ENCODE data around the gene CHRNG. TPM values are rescaled to one million over a fixed set of nuclear protein-coding genes. Genes with fewer than 3 reads are reported as not detected.
"Not testable (repeated sequence)": the region's sequence is repeated elsewhere in the genome, so short reads cannot be mapped to it uniquely, and the experiment has no call there.

The CHRNG gene
- total and polyA plus RNA-seq, 9 donors, result not detected

GRCh38 chr2:232567721-232568120 lies 28.2 kb downstream of the CHRNG start:
- no peak for DNase-seq
- TF ChIP-seq EP300 (IDR thresholded peaks at IDR 0.05) (no peak), POLR2A (IDR thresholded peaks at IDR 0.05) (no peak), CTCF (IDR thresholded peaks at IDR 0.05) (no peak)
- Histone ChIP-seq H3K4me1 (ENCODE audit: insufficient read depth) (no peaks in the 10 kb centered on the region), H3K36me3 (no peaks in the 10 kb centered on the region), H3K4me3 (no peak overlapping the region), H3K27me3 (no peaks in the 10 kb centered on the region), H3K27ac (no peak overlapping the region), H3K9me3 (no peaks in the 10 kb centered on the region)
- intact Hi-C loops (cut with DNase I), result no loop called here

- intact Hi-C loops (cut with DNase I), result no loop called here
- H3K4me3 ChIP-seq, result no peak overlapping the region
- no peaks in the 10 kb centered on the region for H3K4me1 ChIP-seq (ENCODE audit: insufficient read depth)
- H3K27me3 ChIP-seq, result no peaks in the 10 kb centered on the region
- no peaks in the 10 kb centered on the region for H3K36me3 ChIP-seq
- TF ChIP-seq EP300 (IDR thresholded peaks at IDR 0.05), result no peak
- no peak for TF ChIP-seq CTCF (IDR thresholded peaks at IDR 0.05)
- TF ChIP-seq POLR2A (IDR thresholded peaks at IDR 0.05), result no peak
- H3K27ac ChIP-seq, result no peak overlapping the region
- WGBS, 3 donors, result 73 to 77% (median 75%) methylated on average over 5 of the region's 5 CpGs
- no peaks in the 10 kb centered on the region for H3K9me3 ChIP-seq
- no peak for DNase-seq
These were observed 28.7 kb downstream of the CHRNG start for GRCh38 chr2:232568161-232568560.

GRCh38 chr2:232569541-232569940 lies 30.0 kb downstream of the CHRNG start:
- H3K36me3 ChIP-seq, result no peaks in the 10 kb centered on the region

GRCh38 chr2:232570481-232570880 lies 31.0 kb downstream of the CHRNG start:
- intact Hi-C loops (cut with DNase I), result not testable (repeated sequence)

More at GRCh38 chr2:232569541-232569940, 30.0 kb downstream of the CHRNG start:
- H3K9me3 ChIP-seq, result no peaks in the 10 kb centered on the region
- no peaks in the 10 kb centered on the region for H3K4me1 ChIP-seq (ENCODE audit: insufficient read depth)
- DNase-seq, result no peak
- 91 to 96% (median 91%) methylated on average over 9 of the region's 9 CpGs for WGBS, 3 donors
- intact Hi-C loops (cut with DNase I), result no loop called here
- TF ChIP-seq POLR2A (IDR thresholded peaks at IDR 0.05) (no peak), CTCF (IDR thresholded peaks at IDR 0.05) (no peak), EP300 (IDR thresholded peaks at IDR 0.05) (no peak)
- H3K4me3 ChIP-seq, result no peak overlapping the region
- no peak overlapping the region for H3K27ac ChIP-seq
- H3K27me3 ChIP-seq, result no peaks in the 10 kb centered on the region

GRCh38 chr2:232571026-232571474 lies 31.6 kb downstream of the CHRNG start:
- WGBS, 3 donors, result 58 to 61% (median 60%) methylated on average over 7 of the region's 7 CpGs
- no peak for TF ChIP-seq POLR2A (IDR thresholded peaks at IDR 0.05)
- no peak for TF ChIP-seq CTCF (IDR thresholded peaks at IDR 0.05)
- no peak for TF ChIP-seq EP300 (IDR thresholded peaks at IDR 0.05)
- intact Hi-C loops (cut with DNase I), result no loop called here
- no peaks in the 10 kb centered on the region for H3K9me3 ChIP-seq
- no peak overlapping the region for H3K27ac ChIP-seq
- no peak overlapping the region for H3K4me3 ChIP-seq
- H3K4me1 ChIP-seq (ENCODE audit: insufficient read depth), result no peaks in the 10 kb centered on the region
- no peaks in the 10 kb centered on the region for H3K36me3 ChIP-seq
- DNase-seq, result no peak
- H3K27me3 ChIP-seq, result no peaks in the 10 kb centered on the region

More at GRCh38 chr2:232570481-232570880, 31.0 kb downstream of the CHRNG start:
- 94 to 99% (median 98%) methylated on average over 6 of the region's 6 CpGs for WGBS, 3 donors
- H3K36me3 ChIP-seq; DNase-seq; H3K9me3 ChIP-seq; H3K4me1 ChIP-seq (ENCODE audit: insufficient read depth); H3K4me3 ChIP-seq; H3K27ac ChIP-seq; H3K27me3 ChIP-seq: not testable (repeated sequence)

Measured in ovary (tissue), 9 donors.